GM23248 (cell line): ENCODE results near the gene PLPP2.

ENCODE experiments used
- EZH2 ChIP-seq: fragments of 200-600 bp; sonication (generic); IDR thresholded peaks from 2 replicates; pipeline ENCODE4 v1.6.1; 2018; ENCODE audit warnings: antibody characterized with exemption, mild to moderate bottlenecking; ENCODE audit not compliant: insufficient read depth, poor library complexity, severe bottlenecking
- EZH2phosphoT487 ChIP-seq: fragments of 200-600 bp; sonication (generic); IDR thresholded peaks from 2 replicates; pipeline ENCODE4 v1.6.1; 2018; ENCODE audit warnings: antibody characterized with exemption, moderate library complexity, mild to moderate bottlenecking, low read depth; ENCODE audit not compliant: insufficient read depth

DNA sequence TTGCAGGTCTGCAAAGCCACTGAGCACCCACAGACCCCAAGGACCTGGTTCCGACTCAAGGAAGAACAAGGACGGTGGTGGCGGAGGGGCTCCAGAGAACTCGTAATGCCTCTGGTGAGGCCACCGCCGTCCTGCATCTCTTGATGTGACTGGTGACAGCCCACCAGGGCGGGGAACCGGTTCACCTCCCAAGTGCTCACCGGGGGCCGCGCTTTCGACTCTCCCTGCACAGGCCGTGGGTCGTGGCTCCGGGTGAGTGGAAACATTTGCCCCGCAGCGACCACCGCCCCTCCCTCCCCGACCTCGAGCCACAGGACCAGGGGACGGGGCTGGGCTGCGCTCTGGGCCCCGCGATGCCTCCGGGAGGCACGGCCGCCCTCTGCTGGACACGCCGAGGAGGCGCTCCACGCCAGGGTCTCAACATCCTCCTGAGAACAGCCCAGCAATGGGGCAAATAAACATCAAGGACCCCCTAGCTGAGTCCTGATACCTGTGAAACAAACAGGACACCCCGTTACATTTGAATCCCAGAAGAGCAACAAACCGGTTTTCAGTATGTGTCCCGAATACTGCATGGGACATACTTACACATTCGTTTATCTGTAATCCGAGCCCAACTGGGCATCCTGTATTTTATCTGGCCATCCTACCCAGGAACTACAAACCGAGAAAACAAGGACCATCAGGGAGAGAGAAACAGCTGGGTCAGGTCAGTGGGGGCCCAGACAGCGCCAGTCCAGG lies 3.9 kb upstream of the PLPP2 start:
- peak; percentile 55 for TF ChIP-seq EZH2
- TF ChIP-seq EZH2phosphoT487, result no peak
